Endothelial cell of umbilical vein (primary cell): ENCODE data around the gene RAB3B.

Experiments
- CTCF ChIP-seq, 2 donors: IDR thresholded peaks; 1 replicate in 1 of 2; 2 replicates in 1 of 2; pipeline ENCODE4 v1.5.1; 2011; ENCODE audit warnings: low read length in 2 of 2, mild to moderate bottlenecking in 2 of 2, moderate library complexity in 2 of 2, control low read depth in 1 of 2, inconsistent platforms in 1 of 2, low read depth in 1 of 2; ENCODE audit not compliant: insufficient read depth in 1 of 2; ENCODE audit errors: extremely low read depth in 1 of 2
- FOS ChIP-seq: IDR thresholded peaks from 2 replicates; pipeline ENCODE4 v1.6.1; 2011; ENCODE audit warnings: mild to moderate bottlenecking, low read length, moderate library complexity, borderline replicate concordance; ENCODE audit not compliant: insufficient read depth
- JUN ChIP-seq: IDR thresholded peaks from 2 replicates; pipeline ENCODE4 v1.6.1; 2011; ENCODE audit warnings: borderline replicate concordance, low read depth; ENCODE audit not compliant: insufficient read length, insufficient read depth
- MAX ChIP-seq: IDR thresholded peaks from 2 replicates; pipeline ENCODE4 v1.6.1; 2011; ENCODE audit not compliant: insufficient read depth, insufficient read length
- POLR2A ChIP-seq: IDR thresholded peaks from 2 replicates; pipeline ENCODE4 v1.6.1; 2012; ENCODE audit warnings: low read depth, mild to moderate bottlenecking, control low read depth, low read length
- POLR2AphosphoS5 ChIP-seq: IDR thresholded peaks from 2 replicates; pipeline ENCODE4 v1.6.1; 2012; ENCODE audit warnings: low read depth, mild to moderate bottlenecking, control low read depth, low read length, moderate library complexity; ENCODE audit not compliant: insufficient read depth

- TF ChIP-seq POLR2A (no peak), CTCF (IDR thresholded peaks at IDR 0.05; ENCODE audit: extremely low read depth in 1 of 2, insufficient read depth in 1 of 2, low read depth in 1 of 2, low read length in 2 of 2) (no peak), FOS (peak; percentile 27), POLR2AphosphoS5 (peak; percentile 50), JUN (no peak), MAX (no peak)
Observed at GRCh38 chr1:51963592-51964308, 26.8 kb downstream of the RAB3B start.
